Posterior vena cava (tissue), 2 donors: ENCODE data around the gene ERC2. TPM values are rescaled to one million over a fixed set of nuclear protein-coding genes. Genes with fewer than 3 reads are reported as not detected.
"Not testable (repeated sequence)": the region's sequence is repeated elsewhere in the genome, so short reads cannot be mapped to it uniquely, and the experiment has no call there.

Experiments
- DNase-seq: peaks from one replicate; pipeline ENCODE4 v3.0.0-alpha.2; 2020; ENCODE audit warnings: low spot score
- intact Hi-C, 2 donors: fragments of 100-400 bp; cut with DNase I; formaldehyde crosslinking; loops; one replicate each; pipeline versions ENCODE4 v1.14.1 to v1.14.2; 2022 to 2023
- long read RNA-seq, 2 donors: library from polyadenylated mRNA; unstranded; transcript quantifications; one replicate each; pipeline ENCODE4 v2.0.0, GENCODE V29; 2020 to 2021
- total RNA-seq, 2 donors: library from RNA; stranded (reverse); fragmentation: NEBNext Ultra II Directional; extraction: Animal tissue kit (Norgen Biotek cat#: 25700); gene quantifications; one replicate each; pipeline ENCODE4 v1.2.1, GENCODE V29; 2021
- donor health status: DM: yes; HTN: yes; CAD: no.
- donor health status: DM: yes; HTN: yes; CAD: no.

ERC2 gene
- total RNA-seq, result under 1 TPM; 0.14 TPM
- long read RNA-seq, donor 1, result 0 reads
- long read RNA-seq, donor 2, result 0 reads

- intact Hi-C loops, result no loop called here
- peak; percentile 81 for DNase-seq
Observed at GRCh38 chr3:56468184-56469106, at the start of gene ERC2. Gene ERC2 (minus strand): TSS chr3:56468467.

- DNase-seq, result no peak
- intact Hi-C loops, result no loop called here
Observed at GRCh38 chr3:56502738-56503137, 34.5 kb upstream of the ERC2 start.

- intact Hi-C loops, result not testable (repeated sequence)
Observed at GRCh38 chr3:56496376-56496775, 28.1 kb upstream of the ERC2 start.

GRCh38 chr3:56494679-56495322, 26.5 kb upstream of the ERC2 start:
- intact Hi-C loops, result no loop called here
- peak; percentile 87 for DNase-seq

More at GRCh38 chr3:56496376-56496775, 28.1 kb upstream of the ERC2 start:
- DNase-seq, result not testable (repeated sequence)

GRCh38 chr3:56491566-56491965, 23.3 kb upstream of the ERC2 start:
- intact Hi-C loops, result no loop called here
- no peak for DNase-seq

- DNase-seq, result no peak
- intact Hi-C loops, result no loop called here
Observed at GRCh38 chr3:56488812-56489600, 20.7 kb upstream of the ERC2 start.

GRCh38 chr3:56484525-56485032, 16.3 kb upstream of the ERC2 start:
- no peak for DNase-seq
- intact Hi-C loops, result no loop called here

- intact Hi-C loops, result no loop called here
- DNase-seq, result no peak
Observed at GRCh38 chr3:56484122-56484521, 15.9 kb upstream of the ERC2 start.

GRCh38 chr3:56477646-56478045, 9.4 kb upstream of the ERC2 start:
- DNase-seq, result no peak
- intact Hi-C loops, result no loop called here

- intact Hi-C loops, result no loop called here
- DNase-seq, result no peak
Observed at GRCh38 chr3:56476771-56477170, 8.5 kb upstream of the ERC2 start.

GRCh38 chr3:56471771-56472170, 3.5 kb upstream of the ERC2 start:
- intact Hi-C loops, result no loop called here
- DNase-seq, result no peak

GRCh38 chr3:56469141-56469540, 874 bp upstream of the ERC2 start:
- intact Hi-C loops, result no loop called here
- no peak for DNase-seq

- no peak for DNase-seq
- intact Hi-C loops, result no loop called here
Observed at GRCh38 chr3:56467801-56468183, 475 bp downstream of the ERC2 start.

- intact Hi-C loops, result no loop called here
- no peak for DNase-seq
Observed at GRCh38 chr3:56467108-56467507, 1.2 kb downstream of the ERC2 start.

- no peak for DNase-seq
- intact Hi-C loops, result no loop called here
Observed at GRCh38 chr3:56459719-56460118, 8.5 kb downstream of the ERC2 start.

- no peak for DNase-seq
- intact Hi-C loops, result no loop called here
Observed at GRCh38 chr3:56459104-56459496, 9.2 kb downstream of the ERC2 start.

- intact Hi-C loops, result no loop called here
- no peak for DNase-seq
Observed at GRCh38 chr3:56458496-56459103, 9.7 kb downstream of the ERC2 start.

GRCh38 chr3:56456117-56456516, 12.2 kb downstream of the ERC2 start:
- no peak for DNase-seq
- intact Hi-C loops, result no loop called here

GRCh38 chr3:56453011-56453410, 15.3 kb downstream of the ERC2 start:
- intact Hi-C loops, result no loop called here
- no peak for DNase-seq
